Sigmoid colon (tissue), 4 donors: ENCODE results near the gene ITGA7.

ENCODE experiments used
- CTCF ChIP-seq, 4 experiments: fragments of 450-650 bp in 3 of 4; fragments of 200-600 bp in 1 of 4; IDR thresholded peaks; one replicate each; pipeline ENCODE4 v1.5.1; 2016 to 2019; ENCODE audit warnings: antibody characterized with exemption in 4 of 4, mild to moderate bottlenecking in 3 of 4, moderate library complexity in 2 of 4
- POLR2A ChIP-seq, 2 donors: fragments of 450-650 bp; IDR thresholded peaks; one replicate each; pipeline ENCODE4 v1.6.1; 2016; ENCODE audit warnings: antibody characterized with exemption in 2 of 2, mild to moderate bottlenecking in 2 of 2, moderate library complexity in 2 of 2
- POLR2AphosphoS5 ChIP-seq, 4 donors: sonication (generic); formaldehyde crosslinking; IDR thresholded peaks; one replicate each; pipeline ENCODE4 v1.6.1; 2017; ENCODE audit warnings: antibody characterized with exemption in 4 of 4

GRCh38 chr12:55693323-55694187, 14.1 kb downstream of the ITGA7 start:
- no peak for TF ChIP-seq CTCF (IDR thresholded peaks at IDR 0.05)
- no peak for TF ChIP-seq POLR2AphosphoS5 (IDR thresholded peaks at IDR 0.05)
- no peak for TF ChIP-seq POLR2A (IDR thresholded peaks at IDR 0.05)
